Stimulated activated CD4-positive, alpha-beta T cell treated with anti-CD3 and anti-CD28 coated beads, Interleukin-1b, Interleukin-23, amount 100 ng/mL, for 48 hours (primary cell): Measurements from ENCODE around the gene DRC3.

Experiments used
- DNase-seq: peaks from one replicate; pipeline ENCODE4 v3.0.0-alpha.2; 2020

DRC3 gene

DNA sequence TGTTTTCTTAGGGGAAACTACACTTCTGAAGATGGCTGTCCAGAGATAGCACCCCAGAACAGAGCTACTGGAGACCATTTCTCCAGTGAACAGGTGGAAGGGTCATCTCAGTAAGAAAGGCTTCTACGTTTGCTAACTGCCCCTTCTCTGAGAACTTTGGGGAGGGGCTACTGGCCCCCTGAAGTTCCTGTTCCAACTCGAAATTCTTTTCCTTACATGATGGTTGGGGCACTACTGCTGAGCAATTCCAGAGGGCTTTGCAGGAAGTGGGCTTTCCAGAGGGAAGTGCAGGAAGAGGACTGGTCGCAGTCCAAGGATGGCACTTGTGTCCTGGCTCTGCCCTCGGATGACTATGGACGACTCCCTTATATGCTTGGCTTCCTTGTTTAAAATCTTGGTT lies 31.6 kb upstream of the DRC3 start:
- no peak for DNase-seq

DNA sequence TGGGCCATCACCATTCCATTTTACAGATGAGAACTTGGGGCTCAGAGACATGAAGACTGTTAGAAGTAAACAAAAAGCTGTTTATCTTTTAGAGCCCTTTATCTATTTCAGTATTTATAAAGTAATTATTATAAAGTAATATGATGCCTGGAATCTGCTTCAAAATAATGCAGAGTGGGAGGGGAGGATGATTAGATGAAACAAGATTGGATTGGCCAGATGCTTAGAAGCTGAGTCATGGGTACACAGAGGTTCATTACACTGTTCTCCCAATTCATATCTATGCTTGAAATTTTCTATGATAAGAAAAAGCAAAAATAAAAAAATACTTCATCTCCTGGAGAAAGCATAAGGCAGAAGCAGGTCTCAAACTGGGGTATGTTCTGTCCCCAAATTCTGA lies 29.8 kb upstream of the DRC3 start:
- no peak for DNase-seq

DNA sequence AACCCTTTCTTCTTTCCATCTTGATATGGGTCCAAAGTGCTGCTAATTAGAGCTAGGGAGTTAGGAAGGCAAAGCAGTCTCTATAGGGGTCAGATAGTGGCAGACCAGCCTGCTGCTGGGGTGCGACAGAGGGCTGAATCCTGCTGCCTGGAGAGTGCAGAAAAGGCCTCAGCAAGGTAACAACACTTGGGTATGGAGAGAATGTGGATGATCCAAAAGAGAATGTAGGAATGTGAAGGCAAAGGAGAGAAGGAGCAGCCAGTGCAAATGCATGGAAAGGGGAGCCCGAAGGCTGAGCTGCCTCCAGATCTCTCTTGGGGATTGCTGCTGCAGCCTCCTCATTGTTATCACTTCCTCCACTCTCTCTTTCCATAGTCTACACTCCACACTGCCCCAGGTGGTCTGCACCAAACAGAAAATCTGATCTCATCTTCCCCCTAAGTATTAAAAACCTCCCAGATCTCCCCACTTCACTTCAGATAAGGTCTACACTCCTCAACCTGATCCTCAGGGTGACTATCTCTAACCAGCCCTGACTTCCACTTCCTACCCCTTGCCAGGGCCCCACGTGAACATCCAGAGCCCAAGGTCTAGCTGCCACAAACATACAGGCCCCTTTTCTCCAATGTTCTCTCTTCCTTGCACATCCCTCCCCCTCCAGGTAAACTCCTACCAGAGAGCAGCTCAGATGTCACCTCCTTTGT lies 29.2 kb upstream of the DRC3 start:
- no peak for DNase-seq

DNA sequence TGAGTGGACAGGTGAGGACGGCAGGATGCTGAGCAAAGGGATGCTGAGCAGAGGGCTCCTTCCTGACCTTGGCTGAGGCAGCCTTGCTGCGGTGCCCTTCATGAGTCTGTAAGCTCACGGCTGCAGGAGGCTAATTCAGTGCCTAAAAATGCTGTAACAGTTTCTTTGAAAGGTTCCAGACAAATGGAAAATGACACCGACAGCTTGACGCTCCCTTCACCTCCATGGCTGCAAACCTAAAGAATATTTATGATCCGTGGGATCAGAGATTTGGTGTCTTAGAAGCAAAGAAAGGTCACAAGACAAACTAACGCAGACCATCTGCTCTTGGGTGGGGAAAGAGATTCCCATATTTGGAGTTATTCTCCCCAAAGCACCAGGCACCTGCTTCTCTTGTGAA lies 28.4 kb upstream of the DRC3 start:
- DNase-seq, result no peak

DNA sequence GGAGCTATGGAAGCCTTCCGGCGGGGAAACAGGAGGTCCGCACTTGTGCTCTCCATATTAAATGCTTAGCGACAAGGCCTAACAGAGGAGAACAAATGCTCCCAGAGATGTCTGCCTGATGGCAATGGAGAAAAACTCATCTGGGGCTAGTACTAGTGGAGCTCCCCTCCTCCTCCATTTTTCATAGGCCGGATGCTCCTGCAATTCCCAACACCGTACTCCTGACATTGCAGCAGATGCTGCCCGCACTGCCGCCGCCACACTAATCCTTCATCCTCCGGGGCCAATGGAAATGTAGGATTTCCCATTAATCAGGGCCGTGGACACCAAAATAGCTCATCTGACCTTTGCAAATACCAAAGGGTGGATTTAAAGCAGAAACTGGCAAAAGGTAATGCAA lies 27.9 kb upstream of the DRC3 start:
- no peak for DNase-seq

DNA sequence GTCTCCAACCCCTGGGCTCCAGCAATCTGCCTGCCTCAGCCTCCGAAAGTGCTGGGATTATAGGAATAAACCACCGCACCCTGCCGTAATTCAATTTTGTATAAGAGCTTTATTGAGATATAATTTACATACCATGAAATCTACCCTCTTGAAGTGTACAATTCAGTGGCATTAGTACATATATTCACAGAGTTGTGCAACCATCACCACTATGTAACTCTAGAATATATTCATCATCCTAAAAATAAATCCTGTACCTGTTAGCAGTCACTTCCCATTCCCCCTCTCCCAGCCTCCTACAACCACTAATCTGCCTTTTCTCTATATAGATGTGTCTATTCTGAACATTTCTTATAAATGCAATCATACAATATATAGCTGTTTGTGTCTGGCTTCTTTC lies 26.6 kb upstream of the DRC3 start:
- DNase-seq, result no peak

DNA sequence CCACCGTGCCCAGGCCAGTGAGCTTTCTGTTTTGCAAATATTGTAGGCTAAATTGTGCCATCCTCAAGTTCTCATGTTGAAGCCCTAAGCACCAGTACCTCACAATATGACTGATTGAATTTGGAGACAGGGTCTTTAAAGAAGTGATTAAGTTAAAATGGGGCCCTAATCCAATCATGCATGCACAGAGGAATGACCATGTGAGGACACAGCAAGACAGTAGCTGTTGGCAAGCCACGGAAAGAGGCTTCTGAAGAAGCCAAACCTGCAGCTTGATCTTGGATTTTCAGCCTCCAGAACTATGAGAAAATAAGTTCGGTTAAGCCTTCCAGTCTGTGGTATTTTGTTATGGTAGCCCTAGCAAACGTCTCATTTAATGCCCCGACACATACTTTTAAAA lies 25.4 kb upstream of the DRC3 start:
- no peak for DNase-seq

DNA sequence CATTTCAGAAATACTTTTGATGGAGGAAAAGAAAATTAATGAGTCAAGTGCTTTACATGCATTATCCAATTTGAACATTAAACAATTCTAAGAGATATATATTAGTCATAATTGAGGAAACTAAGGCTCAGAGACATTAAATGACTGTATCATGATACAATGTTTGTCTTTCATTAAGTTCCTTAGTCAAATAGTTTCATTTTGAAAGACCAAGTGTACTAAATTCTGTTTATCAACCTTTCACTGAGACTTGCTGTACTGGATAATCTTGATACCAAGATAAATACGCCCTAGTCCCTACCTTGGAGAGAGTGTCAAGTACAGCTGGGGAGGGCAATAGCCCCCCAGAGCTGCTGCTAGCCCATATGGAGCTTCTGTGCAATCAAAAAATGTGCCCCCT lies 24.7 kb upstream of the DRC3 start:
- DNase-seq, result no peak

DNA sequence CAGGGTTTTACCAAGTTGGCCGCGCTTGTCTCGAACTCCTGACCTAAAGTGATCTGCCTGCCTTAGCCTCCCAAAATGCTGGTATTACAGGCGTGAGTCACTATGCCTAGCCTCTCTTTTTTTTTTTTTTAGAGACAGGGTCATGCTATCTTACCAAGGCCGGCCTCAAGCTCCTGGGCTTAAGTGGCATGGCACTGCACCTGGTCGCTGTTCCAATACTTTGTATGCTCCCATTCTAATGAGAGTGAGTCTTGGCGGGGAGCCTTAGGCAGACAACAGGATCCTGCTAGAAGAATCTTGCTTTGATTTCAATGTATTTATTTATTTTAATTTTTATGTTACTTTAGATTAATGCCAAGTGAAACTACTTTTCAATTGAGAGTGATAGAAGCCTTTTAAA lies 22.3 kb upstream of the DRC3 start:
- no peak for DNase-seq

DNA sequence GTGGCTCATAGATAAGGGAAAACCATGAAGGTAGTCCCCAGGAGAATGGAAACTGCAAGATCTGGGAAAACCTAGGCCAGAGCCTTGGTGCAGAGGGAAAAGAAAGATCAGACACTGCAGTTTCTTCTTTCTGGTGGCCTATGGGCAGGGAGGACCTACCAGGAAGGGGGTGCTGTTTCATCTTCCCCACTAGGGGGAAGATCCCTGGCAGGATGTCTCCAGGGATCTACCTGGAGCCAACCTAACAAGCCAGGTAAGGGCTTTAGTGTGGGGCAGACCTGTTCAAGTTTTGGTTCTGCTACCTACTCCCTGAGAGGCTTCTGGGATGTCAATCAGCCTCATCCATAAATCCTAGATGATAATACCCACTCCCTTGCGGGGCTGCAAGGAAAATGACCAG lies 21.9 kb upstream of the DRC3 start:
- no peak for DNase-seq

DNA sequence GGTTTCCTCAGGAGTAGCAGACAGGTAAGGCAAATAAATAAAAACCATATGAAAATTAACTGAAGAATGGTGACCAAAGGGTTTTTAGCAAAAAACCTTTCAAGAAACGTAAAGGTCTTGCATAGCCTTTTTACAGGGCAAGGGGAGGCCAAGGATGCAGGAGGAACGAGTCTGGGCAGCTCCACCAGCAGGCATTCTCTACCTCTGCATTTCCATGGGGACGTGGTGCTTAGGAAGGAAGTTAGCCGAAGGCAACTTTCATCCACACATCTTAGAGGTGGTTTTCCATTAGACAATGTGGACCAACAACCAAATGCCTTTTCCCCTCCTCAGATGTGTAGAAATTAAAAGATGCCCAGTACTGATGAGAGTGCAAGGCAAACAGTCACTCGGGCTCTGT lies 21.1 kb upstream of the DRC3 start:
- no peak for DNase-seq

DNA sequence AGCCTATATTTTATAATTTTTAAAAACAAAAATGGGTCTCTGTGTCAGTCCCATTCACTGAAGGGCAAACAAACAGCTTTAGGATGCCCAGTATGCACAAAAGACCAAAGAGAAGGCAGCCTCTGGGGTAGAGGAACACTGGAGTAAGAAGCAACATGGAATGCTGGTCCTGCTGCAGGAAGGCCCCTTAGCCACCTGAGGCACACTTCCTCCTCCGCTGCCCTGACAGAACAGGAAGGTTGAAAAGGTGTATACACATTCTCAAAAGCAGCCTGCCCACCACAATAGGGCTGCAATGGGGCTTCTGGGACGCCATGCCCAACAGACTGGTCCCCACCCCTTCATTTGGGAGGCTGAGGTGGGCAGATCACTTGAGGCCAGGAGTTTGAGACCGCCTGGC lies 20.0 kb upstream of the DRC3 start:
- no peak for DNase-seq

DNA sequence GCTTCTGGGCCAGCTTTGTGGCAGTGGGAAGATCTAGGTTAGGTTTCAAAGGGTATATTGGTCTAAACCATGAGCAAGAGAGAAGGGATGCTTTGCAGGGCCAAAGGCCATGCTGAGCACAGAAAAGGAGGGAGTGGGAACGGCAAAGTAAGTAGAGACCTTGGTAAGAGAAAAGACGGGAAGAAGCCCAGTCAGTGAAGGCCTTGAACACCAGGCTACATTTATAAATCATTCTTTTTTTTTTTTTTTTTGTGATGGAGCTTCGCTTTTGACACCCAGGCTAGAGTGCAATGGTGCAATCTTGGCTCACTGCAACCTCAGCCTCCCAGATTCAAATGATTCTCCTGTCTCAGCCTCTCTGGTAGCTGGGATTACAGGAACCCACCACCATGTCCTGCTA lies 18.6 kb upstream of the DRC3 start:
- DNase-seq, result no peak

DNA sequence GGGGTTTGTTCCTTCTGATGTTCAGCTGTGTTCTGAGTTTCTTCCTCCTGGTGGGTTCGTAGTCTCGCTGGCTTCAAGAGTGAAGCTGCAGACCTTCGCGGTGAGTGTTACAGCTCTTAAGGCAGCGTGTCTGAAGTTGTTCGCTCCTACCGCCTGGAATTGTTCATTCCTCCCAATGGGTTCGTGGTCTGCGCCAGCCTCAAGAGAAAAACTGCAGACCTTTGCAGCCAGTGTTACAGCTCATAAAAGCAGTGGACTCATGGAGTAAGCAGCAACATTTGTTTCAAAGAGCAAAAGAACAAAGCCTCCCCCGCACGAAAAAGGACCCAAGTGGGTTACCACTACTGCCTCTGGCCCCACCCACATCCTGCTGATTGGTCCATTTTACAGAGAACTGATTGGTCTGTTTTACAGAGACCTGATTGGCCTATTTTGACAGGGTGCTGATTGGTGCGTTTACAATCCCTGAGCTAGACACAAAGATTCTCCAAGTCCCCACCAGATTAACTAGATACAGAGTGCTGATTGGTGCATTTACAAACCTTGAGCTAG lies 16.8 kb upstream of the DRC3 start:
- DNase-seq, result peak; percentile 8

DNA sequence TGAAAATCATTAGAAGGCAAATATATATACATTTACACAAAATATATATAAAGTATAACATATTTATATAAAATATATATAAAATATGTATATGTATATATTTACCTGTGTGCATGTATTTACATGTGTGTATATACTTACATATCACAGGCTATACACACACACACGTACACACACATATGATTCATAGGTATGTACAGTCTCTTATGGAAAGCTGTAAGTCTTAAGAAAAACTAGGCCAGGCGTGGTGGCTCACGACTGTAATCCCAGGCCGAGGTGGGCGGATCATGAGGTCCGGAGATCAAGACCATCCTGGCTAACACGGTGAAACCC lies 15.1 kb upstream of the DRC3 start:
- no peak for DNase-seq

DNA sequence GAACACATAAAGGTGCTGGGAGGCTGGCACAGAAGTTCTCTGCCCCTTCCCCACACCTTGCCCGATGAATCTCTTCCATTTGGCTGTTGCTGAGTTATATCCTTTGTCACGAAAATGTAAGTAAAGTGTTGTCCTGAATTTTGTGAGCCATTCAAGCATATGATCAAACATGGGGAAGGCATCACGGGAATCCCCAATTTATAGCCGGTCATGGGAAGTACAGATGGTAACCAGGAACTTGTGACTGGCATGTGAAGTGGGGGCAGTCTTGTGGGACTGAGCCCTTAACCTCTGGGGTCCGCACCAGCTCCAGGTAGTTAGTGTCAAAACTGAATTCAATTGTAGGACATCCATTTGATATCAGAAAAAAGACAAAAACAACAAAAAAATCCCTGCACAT lies 13.7 kb upstream of the DRC3 start:
- no peak for DNase-seq

DNA sequence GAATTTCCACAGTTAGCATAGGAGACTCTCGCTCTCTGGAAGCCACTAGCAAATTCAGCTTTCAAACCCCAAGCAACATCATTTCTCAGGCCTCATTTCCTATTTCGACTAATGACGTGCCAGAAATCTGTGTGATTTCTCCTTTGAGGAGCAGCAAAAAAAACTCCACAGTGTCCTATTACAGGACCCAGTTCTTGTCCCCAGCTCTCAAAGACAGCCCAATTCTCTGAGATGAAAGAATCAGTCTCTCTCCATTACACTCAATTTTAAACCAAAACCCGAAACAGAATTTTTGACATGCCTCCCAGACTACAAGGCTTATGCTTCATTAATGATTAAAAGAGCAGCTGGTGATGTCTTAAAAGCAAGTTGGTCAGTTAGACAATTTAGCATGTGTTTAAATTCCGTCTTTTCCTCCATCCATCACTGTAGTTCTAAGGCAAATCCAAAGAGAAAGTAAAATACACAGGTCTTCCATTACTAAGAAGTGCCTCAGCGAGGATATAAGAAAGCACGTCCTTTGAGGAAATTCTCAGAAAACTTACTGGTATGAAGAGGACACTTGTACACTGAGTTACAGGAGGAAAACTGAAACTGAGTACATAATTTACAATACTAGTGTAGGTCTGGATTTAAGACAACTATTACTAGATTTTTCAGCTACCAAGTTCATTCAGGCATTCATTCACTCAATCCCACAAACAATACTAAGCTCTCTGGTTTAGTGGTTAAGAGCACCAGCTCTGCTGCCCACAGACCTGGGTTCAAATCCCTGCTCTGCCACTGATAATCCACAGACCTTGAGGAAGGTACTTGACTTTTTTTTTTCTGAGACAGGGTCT lies 12.9 kb upstream of the DRC3 start:
- DNase-seq, result peak; percentile 57

DNA sequence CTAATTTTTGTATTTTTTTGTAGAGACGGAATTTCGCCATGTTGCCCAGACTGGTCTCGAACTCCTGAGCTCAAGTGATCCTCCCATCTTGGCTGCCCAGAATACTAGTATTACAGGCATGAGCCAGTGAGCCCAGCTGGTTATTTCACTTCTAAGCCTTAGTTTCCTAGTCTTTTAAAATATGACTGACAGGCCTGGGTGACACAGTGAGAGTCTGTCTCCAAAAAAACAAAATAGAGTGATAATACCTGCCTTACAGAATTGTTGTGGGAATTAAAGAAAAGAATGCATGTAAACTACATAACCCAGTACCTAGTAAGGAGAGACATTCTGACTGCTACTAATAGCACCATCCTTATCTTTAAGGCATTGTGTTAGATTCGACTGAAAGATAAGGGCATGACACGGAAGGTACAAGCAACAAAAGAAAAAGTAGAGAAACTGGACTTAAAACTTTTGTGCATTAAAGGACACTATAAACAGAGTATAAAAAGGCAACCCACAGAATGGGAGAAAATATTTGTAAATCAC lies 12.1 kb upstream of the DRC3 start:
- no peak for DNase-seq

DNA sequence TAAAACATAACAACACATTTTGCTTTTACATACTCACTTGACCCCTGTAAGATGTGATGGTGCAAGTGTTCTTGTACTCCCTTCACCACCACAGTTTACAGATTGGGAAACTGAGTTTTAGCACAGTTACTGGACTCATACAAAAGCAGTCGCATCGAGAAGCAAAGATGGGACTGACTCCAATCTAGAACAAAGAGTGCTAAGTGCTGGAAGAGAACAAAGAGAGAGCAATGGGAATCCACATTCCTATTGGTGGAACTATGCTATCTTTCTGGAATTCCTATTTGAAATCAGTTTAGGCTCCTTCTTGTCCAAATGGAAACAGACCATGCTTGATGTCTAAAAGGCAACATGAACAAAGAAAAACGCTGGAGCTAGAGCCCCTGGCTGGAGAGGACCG lies 9.6 kb upstream of the DRC3 start:
- no peak for DNase-seq

DNA sequence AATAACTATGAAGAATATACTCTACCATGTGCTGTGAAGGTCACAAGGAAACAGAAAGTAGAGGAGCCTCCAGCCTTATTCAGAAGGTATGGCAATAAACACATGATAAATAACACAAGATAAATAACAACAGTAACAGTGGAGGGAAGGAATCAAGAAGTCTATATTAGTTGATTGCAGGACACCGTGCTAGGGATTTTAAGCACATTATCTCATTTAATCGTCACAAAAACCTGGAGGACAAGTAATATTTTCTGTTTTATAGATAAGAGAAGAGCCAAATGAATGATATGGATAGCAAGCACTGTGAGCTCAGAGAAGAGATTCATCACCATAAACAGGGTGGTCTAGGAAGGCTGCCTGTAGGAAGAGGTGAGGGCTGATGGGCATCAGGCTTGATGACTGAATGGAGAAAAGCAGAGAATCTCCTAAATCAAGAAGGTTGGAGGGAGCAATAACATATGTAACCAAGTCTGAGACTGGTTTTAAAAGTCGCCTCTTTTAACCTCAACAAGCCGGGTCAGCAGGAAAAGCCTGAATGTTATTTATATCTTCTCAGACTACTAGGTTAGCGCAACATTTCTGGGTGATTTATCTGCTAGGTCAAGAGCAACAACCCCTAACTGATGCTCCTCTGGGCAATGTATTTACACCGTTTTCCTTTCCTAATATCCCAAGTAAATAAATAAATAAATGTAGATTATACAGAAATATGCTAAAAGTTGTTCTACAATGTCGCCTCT lies 8.8 kb upstream of the DRC3 start:
- no peak for DNase-seq

DNA sequence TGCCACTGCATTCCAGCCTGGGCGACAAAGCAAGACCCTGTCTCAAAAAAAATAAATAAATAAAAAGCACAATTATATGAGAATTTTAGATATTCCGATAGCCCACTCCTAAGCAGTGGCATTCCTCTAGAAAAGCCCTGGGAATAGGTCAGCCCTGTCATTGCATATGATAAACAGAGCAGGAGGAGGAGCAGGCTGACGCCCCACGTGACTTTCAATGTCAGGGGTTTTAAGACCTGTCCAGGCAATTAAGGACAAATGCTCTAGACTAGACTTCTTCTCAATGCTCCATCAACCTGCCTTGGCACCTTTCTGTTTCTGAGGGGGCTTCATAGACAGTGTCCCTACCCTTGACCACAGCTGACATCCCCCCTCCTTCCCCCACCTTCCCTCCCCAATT lies 8.0 kb upstream of the DRC3 start:
- DNase-seq, result no peak

DNA sequence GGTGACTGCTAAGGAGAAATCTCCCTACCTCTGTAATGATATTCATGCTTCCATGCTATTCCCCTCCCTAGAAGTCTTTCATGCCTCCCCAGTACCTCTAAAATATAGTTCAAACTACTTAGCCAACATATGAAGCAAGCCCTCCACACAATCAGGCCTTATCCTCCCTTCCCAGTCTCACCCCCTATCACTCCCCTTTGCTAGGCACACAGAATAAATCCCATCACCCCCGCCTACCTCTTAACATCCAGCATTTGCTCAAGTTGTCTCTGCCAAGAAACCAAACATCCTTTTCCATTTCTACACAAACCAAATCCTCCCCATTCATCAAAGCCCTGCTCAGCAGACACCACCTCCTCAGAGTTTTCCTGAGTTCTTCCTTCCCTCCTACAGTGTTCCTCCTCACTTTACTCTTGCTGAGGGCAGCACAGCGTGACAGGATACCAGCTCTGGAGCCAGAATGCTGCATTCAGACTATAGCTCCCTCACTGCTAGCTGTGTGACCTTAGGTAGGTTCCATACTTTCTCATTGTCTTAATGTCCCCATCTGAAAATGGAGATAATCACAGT lies 7.4 kb upstream of the DRC3 start:
- DNase-seq, result no peak

DNA sequence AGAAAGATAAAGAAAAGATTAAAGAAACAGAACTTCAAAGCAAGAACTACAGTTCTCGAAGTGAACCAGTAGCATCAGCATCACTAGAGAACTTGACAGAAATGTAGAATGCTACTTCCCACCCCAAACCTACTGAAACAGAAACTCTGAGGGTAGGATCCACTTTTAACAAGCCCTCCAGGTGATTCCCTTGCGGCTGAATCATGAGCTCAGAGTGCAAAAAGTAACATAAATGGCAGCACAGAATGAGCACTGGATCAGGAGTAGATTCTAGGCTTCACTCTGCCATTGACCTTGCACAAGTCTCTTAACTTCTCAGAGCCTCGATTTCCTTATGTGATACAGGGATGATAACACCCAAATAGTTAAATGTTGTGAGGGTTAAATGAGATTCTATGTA lies 6.3 kb upstream of the DRC3 start:
- peak; percentile 20 for DNase-seq
